WTC11 (cell line): Measurements from ENCODE around the gene LSP1. TPM values are rescaled to one million over a fixed set of nuclear protein-coding genes. Genes with fewer than 3 reads are reported as not detected.

Experiments used
- ATAC-seq: fragments of 200-7000 bp; cut with Tn5 transposase; 2 replicates; pipeline ENCODE4 v1.10.0; 2021; ENCODE audit warnings: mild to moderate bottlenecking, moderate library complexity
- CTCF ChIA-PET: fragments of 300-600 bp; sonication (Branson Sonifier 250); formaldehyde crosslinking; loops from one replicate; lab custom pipeline; 2021; ENCODE audit warnings: antibody characterized with exemption; lab: Charles Lee
- POLR2A ChIA-PET: fragments of 350-600 bp; sonication (Branson Sonifier 250); formaldehyde crosslinking; loops from one replicate; lab custom pipeline; 2021; ENCODE audit warnings: antibody characterized with exemption; lab: Charles Lee
- DNase-seq: peaks from one replicate; pipeline ENCODE4 v3.0.0; 2021; ENCODE audit warnings: low spot score
- H3K27ac Mint-ChIP-seq: 2 replicates; pipeline ENCODE4 v1.8.0; 2021; ENCODE audit warnings: mixed read lengths
- H3K27me3 Mint-ChIP-seq: 2 replicates; pipeline ENCODE4 v1.8.0; 2021; ENCODE audit warnings: low read depth, mild to moderate bottlenecking, moderate library complexity, mixed read lengths
- H3K36me3 Mint-ChIP-seq: 2 replicates; pipeline ENCODE4 v1.8.0; 2021; ENCODE audit warnings: mixed read lengths
- H3K4me1 Mint-ChIP-seq: 2 replicates; pipeline ENCODE4 v1.8.0; 2022; ENCODE audit warnings: mixed read lengths
- H3K4me3 Mint-ChIP-seq: 2 replicates; pipeline ENCODE4 v1.8.0; 2021; ENCODE audit warnings: mild to moderate bottlenecking, moderate library complexity, mixed read lengths
- H3K9me3 Mint-ChIP-seq: 2 replicates; pipeline ENCODE4 v1.8.0; 2021; ENCODE audit warnings: mixed read lengths
- FOXP1 ChIP-seq: sonication (generic); formaldehyde crosslinking; IDR thresholded peaks from 2 replicates; pipeline ENCODE4 v1.8.0; 2022; ENCODE audit warnings: missing genetic modification reagents, mild to moderate bottlenecking, moderate library complexity, borderline replicate concordance
- KAT7 ChIP-seq: sonication (generic); formaldehyde crosslinking; IDR thresholded peaks from 2 replicates; pipeline ENCODE4 v1.8.1; 2023; ENCODE audit warnings: missing genetic modification reagents, mild to moderate bottlenecking, borderline replicate concordance
- NFE2L1 ChIP-seq: sonication (generic); formaldehyde crosslinking; IDR thresholded peaks from 2 replicates; pipeline ENCODE4 v1.8.1; 2023; ENCODE audit warnings: missing genetic modification reagents
- OVOL2 ChIP-seq: fragments of 250-450 bp; sonication (Bioruptor Pico); IDR thresholded peaks from 2 replicates; pipeline ENCODE4 v1.9.0; 2021; ENCODE audit warnings: mild to moderate bottlenecking, borderline replicate concordance
- RORB ChIP-seq: fragments of 250-450 bp; sonication (Bioruptor Pico); IDR thresholded peaks from 2 replicates; pipeline ENCODE4 v1.9.0; 2021; ENCODE audit warnings: mild to moderate bottlenecking
- total RNA-seq: library from RNA; stranded (reverse); gene quantifications from 3 replicates; pipeline ENCODE4 v1.2.3, GENCODE V29; 2021
- TF ChIP-seq, protein P1 (sequence below): sonication (generic); formaldehyde crosslinking; IDR thresholded peaks from 2 replicates; pipeline ENCODE4 v1.8.0; 2022; ENCODE audit warnings: mild to moderate bottlenecking, missing genetic modification reagents
- TF ChIP-seq, protein P2 (sequence below): sonication (generic); formaldehyde crosslinking; IDR thresholded peaks from 2 replicates; pipeline ENCODE4 v1.8.0; 2022; ENCODE audit warnings: mild to moderate bottlenecking, missing genetic modification reagents
- TF ChIP-seq, protein P3 (sequence below): sonication (generic); formaldehyde crosslinking; IDR thresholded peaks from 2 replicates; pipeline ENCODE4 v1.8.1; 2023; ENCODE audit warnings: mild to moderate bottlenecking, missing genetic modification reagents
- TF ChIP-seq, protein P4 (sequence below): sonication (generic); formaldehyde crosslinking; IDR thresholded peaks from 2 replicates; pipeline ENCODE4 v1.8.1; 2022; ENCODE audit warnings: low read depth, mild to moderate bottlenecking, moderate library complexity, missing genetic modification reagents, borderline replicate concordance
- TF ChIP-seq, protein P5 (sequence below): sonication (generic); formaldehyde crosslinking; conservative IDR thresholded peaks from 2 replicates; pipeline ENCODE4 v1.8.1; 2022; ENCODE audit warnings: mild to moderate bottlenecking, missing genetic modification reagents
- TF ChIP-seq, protein P6 (sequence below): fragments of 250-450 bp; sonication (Bioruptor Pico); IDR thresholded peaks from 2 replicates; pipeline ENCODE4 v1.9.0; 2021; ENCODE audit warnings: mild to moderate bottlenecking
- TF ChIP-seq, protein P7 (sequence below): sonication (generic); formaldehyde crosslinking; IDR thresholded peaks from 2 replicates; pipeline ENCODE4 v1.8.1; 2022; ENCODE audit warnings: low read depth, missing genetic modification reagents, borderline replicate concordance

Gene LSP1
- total RNA-seq, 1 experiment from 2014 or later = 0.77 TPM

DNA sequence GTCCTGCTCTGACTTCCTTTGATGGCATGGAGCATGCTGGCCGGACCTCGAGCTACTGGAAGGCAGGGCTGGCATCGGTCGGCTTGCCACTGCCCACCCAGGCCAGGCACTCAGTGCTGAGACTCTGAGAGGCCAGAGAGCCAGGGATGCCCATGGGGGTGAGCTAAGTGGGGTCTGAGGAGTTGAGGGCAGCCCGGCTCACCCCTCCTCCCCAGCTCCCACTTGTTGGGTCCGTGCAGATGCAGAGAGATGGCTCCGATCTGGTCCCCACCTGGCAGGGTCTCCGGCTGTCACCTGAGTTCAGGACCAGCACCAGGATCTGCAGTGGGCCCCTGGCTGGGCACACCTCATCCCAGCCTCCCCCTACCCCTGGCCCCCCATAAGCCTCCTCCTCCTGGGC is 13.3 kb downstream of the LSP1 start:
- no peaks in the 10 kb centered on the region for H3K9me3 Mint-ChIP-seq
- POLR2A ChIA-PET = no interaction called here
- DNase-seq (no peak), ATAC-seq (no peak)
- no peaks in the 10 kb centered on the region for H3K36me3 Mint-ChIP-seq
- no peak overlapping the region for H3K27ac Mint-ChIP-seq
- H3K27me3 Mint-ChIP-seq = no peaks in the 10 kb centered on the region
- no peaks in the 10 kb centered on the region; the same call in none of the 2 replicates for H3K4me1 Mint-ChIP-seq
- CTCF ChIA-PET = interaction anchor here (1.4 to 3.0 kb wide), 4 partner anchors 9 to 214 kb away, joined by 3 to 14 read pairs (median 6); no protein-coding TSS in a partner anchor
- H3K4me3 Mint-ChIP-seq = no peak overlapping the region
- TF ChIP-seq NFE2L1 (CRISPR knock-in tag) (no peak), FOXP1 (CRISPR knock-in tag) (no peak), RORB (CRISPR knock-in tag) (no peak), KAT7 (CRISPR knock-in tag) (no peak)
- TF ChIP-seq, protein P1, sequence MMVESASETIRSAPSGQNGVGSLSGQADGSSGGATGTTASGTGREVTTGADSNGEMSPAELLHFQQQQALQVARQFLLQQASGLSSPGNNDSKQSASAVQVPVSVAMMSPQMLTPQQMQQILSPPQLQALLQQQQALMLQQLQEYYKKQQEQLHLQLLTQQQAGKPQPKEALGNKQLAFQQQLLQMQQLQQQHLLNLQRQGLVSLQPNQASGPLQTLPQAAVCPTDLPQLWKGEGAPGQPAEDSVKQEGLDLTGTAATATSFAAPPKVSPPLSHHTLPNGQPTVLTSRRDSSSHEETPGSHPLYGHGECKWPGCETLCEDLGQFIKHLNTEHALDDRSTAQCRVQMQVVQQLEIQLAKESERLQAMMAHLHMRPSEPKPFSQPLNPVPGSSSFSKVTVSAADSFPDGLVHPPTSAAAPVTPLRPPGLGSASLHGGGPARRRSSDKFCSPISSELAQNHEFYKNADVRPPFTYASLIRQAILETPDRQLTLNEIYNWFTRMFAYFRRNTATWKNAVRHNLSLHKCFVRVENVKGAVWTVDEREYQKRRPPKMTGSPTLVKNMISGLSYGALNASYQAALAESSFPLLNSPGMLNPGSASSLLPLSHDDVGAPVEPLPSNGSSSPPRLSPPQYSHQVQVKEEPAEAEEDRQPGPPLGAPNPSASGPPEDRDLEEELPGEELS = no peak
- TF ChIP-seq, protein P2, sequence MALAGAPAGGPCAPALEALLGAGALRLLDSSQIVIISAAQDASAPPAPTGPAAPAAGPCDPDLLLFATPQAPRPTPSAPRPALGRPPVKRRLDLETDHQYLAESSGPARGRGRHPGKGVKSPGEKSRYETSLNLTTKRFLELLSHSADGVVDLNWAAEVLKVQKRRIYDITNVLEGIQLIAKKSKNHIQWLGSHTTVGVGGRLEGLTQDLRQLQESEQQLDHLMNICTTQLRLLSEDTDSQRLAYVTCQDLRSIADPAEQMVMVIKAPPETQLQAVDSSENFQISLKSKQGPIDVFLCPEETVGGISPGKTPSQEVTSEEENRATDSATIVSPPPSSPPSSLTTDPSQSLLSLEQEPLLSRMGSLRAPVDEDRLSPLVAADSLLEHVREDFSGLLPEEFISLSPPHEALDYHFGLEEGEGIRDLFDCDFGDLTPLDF (CRISPR knock-in tag) = no peak
- TF ChIP-seq, all 79 proteins: peak for 0

DNA sequence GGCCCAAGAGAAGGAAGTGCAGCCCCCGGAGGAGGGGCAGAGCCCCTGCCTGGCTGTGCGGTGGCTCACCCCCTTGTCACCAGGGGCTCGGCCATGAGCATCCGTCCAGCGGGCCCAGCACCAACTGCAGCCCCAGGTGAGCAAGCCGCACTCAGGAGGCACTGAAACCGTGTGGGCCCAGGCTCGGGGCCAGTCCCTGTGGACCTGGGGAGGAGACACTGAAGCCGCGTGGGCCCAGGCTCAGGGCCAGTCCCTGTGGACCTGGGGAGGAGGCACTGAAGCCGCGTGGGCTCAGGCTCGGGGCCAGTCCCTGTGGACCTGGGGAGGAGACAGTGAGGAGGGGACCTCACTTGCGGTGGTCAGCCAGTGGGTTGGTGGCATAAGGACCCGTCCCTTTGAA is 13.9 kb downstream of the LSP1 start:
- Mint-ChIP-seq H3K27ac (no peak overlapping the region), H3K4me3 (no peak overlapping the region), H3K27me3 (no peaks in the 10 kb centered on the region), H3K4me1 (no peaks in the 10 kb centered on the region; the same call in none of the 2 replicates), H3K36me3 (no peaks in the 10 kb centered on the region), H3K9me3 (no peaks in the 10 kb centered on the region)
- ChIA-PET CTCF (interaction anchor here (0.8 to 3.0 kb wide), 6 partner anchors 9 to 214 kb away, joined by 3 to 14 read pairs (median 4); no protein-coding TSS in a partner anchor), POLR2A (no interaction called here)
- ATAC-seq (no peak), DNase-seq (no peak)
- TF ChIP-seq, protein P3, sequence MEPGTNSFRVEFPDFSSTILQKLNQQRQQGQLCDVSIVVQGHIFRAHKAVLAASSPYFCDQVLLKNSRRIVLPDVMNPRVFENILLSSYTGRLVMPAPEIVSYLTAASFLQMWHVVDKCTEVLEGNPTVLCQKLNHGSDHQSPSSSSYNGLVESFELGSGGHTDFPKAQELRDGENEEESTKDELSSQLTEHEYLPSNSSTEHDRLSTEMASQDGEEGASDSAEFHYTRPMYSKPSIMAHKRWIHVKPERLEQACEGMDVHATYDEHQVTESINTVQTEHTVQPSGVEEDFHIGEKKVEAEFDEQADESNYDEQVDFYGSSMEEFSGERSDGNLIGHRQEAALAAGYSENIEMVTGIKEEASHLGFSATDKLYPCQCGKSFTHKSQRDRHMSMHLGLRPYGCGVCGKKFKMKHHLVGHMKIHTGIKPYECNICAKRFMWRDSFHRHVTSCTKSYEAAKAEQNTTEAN = no peak
- TF ChIP-seq FOXP1 (CRISPR knock-in tag) = no peak
- TF ChIP-seq OVOL2 = no peak
- TF ChIP-seq, protein P4, sequence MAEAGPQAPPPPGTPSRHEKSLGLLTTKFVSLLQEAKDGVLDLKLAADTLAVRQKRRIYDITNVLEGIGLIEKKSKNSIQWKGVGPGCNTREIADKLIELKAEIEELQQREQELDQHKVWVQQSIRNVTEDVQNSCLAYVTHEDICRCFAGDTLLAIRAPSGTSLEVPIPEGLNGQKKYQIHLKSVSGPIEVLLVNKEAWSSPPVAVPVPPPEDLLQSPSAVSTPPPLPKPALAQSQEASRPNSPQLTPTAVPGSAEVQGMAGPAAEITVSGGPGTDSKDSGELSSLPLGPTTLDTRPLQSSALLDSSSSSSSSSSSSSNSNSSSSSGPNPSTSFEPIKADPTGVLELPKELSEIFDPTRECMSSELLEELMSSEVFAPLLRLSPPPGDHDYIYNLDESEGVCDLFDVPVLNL (CRISPR knock-in tag) = no peak
- TF ChIP-seq, protein P5, sequence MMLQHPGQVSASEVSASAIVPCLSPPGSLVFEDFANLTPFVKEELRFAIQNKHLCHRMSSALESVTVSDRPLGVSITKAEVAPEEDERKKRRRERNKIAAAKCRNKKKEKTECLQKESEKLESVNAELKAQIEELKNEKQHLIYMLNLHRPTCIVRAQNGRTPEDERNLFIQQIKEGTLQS (CRISPR knock-in tag) = no peak
- TF ChIP-seq, protein P6, sequence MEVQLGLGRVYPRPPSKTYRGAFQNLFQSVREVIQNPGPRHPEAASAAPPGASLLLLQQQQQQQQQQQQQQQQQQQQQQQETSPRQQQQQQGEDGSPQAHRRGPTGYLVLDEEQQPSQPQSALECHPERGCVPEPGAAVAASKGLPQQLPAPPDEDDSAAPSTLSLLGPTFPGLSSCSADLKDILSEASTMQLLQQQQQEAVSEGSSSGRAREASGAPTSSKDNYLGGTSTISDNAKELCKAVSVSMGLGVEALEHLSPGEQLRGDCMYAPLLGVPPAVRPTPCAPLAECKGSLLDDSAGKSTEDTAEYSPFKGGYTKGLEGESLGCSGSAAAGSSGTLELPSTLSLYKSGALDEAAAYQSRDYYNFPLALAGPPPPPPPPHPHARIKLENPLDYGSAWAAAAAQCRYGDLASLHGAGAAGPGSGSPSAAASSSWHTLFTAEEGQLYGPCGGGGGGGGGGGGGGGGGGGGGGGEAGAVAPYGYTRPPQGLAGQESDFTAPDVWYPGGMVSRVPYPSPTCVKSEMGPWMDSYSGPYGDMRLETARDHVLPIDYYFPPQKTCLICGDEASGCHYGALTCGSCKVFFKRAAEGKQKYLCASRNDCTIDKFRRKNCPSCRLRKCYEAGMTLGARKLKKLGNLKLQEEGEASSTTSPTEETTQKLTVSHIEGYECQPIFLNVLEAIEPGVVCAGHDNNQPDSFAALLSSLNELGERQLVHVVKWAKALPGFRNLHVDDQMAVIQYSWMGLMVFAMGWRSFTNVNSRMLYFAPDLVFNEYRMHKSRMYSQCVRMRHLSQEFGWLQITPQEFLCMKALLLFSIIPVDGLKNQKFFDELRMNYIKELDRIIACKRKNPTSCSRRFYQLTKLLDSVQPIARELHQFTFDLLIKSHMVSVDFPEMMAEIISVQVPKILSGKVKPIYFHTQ = no peak
- TF ChIP-seq, protein P7, sequence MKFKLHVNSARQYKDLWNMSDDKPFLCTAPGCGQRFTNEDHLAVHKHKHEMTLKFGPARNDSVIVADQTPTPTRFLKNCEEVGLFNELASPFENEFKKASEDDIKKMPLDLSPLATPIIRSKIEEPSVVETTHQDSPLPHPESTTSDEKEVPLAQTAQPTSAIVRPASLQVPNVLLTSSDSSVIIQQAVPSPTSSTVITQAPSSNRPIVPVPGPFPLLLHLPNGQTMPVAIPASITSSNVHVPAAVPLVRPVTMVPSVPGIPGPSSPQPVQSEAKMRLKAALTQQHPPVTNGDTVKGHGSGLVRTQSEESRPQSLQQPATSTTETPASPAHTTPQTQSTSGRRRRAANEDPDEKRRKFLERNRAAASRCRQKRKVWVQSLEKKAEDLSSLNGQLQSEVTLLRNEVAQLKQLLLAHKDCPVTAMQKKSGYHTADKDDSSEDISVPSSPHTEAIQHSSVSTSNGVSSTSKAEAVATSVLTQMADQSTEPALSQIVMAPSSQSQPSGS (CRISPR knock-in tag) = no peak
